HG03135 (cell line): ENCODE data around the gene PCYT2.

ENCODE experiments used
- ATAC-seq: cut with Tn5 transposase; IDR thresholded peaks from one replicate; pipeline ENCODE4 v1.9.1; 2021; ENCODE audit warnings: mild to moderate bottlenecking, moderate library complexity; ENCODE audit not compliant: unreplicated experiment

Gene PCYT2

GRCh38 chr17:81914103-81914850 lies 3.1 kb upstream of the PCYT2 start:
- ATAC-seq, result no peak

DNA sequence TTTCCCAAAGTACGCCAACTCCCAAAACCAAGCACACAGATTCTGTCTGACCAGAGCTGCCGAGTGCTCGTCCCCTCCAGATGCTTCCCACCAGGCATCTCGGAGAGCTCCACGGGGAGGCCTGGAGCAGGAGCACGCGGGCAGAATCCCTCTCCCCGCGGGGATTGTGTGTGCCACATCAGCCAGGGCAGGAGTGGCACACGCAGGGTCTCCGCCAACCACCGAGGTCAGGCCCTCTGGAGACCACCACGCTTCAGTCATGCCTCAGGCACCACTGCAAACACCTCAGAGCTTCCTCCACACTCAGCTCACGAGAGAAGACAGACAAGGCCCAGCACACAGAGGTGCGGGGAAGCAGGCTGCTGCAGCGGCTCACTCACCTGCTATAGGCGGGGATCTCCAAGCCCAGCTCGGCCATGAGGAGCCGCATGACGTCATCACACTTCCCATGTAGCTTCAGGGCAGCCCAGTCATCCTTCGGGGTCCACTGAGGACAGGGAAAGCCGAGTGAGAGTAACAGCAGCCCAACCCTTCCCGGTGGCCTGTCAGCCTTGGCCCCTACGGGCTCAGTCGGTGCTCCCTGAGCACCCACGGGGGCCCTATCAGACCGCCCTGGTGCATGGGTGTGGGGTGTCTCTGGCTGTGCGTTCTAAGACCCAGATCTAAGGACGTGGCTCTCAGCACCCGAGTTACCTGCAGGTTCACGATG lies 2.3 kb upstream of the PCYT2 start:
- ATAC-seq, result no peak

DNA sequence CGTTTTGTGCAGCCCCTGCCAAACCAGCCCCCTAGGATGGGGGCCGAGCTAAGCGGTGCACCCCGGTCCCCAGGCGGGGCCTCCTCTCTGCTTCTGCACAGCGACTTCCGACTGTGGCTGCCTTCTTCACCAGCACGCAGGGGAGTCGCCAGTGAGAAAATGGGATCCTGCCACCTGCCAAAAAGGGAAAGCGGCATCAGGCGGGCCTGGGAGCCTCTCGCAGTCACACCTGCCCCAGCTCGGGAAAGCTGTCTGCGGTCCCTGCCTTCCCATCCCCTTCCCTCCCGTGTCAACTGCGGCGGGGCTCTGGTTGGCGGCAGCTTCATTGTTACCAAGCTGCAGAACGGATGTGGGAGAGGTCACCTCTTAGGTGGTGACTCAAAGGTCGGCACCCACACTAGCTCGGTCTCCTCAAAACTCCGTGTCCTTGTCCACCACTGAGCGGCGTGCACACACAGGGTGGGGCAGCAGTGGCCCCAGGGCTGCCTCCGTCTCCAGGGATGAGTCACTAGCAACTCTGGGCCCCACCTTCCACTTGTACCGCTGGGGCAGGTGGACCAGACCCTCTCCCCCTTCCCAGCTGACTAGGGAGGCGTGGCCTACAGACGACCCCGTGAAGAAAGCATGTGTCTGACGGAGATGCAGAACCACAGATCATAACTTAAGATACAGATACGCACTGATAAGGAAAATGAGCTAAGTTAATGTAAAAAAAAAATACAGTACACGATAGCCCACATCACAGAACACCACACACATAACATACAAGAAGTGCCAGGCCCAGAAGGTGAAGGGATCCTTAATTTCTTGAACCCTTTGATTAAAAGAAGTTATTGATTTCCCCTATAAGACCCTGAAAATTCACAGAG lies 1.5 kb upstream of the PCYT2 start:
- ATAC-seq, result no peak

DNA sequence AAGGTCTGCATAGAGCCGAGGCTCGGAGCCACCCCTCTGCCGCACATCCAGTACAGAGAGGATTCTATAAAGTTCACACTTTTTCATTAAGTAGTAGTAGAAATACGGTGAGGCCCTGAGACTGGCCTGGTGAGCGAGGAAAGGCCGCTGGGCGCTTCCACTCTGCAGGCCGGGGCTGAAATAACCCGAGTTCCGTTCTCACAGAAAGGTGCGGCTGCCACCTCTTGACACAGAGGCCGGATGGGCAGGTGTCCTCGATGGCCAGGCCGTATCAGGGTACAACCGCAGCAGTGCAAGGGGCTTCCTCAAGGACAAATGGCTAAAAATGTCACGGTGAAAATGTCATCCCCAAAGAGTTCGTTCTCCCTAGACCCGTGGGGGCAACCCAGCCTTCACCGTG lies 770 bp upstream of the PCYT2 start:
- no peak for ATAC-seq

- ATAC-seq, result peak; percentile 13
These were observed 341 bp downstream of the PCYT2 start for GRCh38 chr17:81910840-81911276.

- ATAC-seq, result no peak
These were observed 996 bp downstream of the PCYT2 start for GRCh38 chr17:81909966-81910839.

- no peak for ATAC-seq
These were observed 2.0 kb downstream of the PCYT2 start for GRCh38 chr17:81909231-81909630.

DNA sequence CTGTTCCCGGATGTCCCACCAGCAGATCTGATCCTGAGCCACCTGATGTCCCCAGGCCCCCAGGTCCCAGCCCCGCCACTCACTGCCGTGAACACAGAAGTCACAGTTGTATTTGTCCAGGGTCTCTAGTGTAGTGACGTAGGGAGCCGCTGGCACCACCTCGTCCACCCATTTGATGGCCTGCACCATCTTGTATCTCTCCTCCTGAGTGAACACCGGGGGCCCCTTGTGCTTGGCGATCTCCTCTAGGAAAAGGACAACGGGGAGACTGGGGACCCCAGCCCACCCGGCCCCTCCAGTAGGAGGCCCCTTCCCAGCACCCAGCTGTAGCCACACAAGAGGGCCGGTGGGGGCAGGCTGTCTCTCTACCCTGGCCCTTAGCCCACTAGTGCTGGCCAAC lies 2.4 kb downstream of the PCYT2 start:
- no peak for ATAC-seq

GRCh38 chr17:81907219-81908145 lies 3.7 kb downstream of the PCYT2 start:
- no peak for ATAC-seq

GRCh38 chr17:81906476-81907218 lies 4.6 kb downstream of the PCYT2 start:
- ATAC-seq, result no peak

GRCh38 chr17:81905993-81906392 lies 5.2 kb downstream of the PCYT2 start:
- ATAC-seq, result no peak

DNA sequence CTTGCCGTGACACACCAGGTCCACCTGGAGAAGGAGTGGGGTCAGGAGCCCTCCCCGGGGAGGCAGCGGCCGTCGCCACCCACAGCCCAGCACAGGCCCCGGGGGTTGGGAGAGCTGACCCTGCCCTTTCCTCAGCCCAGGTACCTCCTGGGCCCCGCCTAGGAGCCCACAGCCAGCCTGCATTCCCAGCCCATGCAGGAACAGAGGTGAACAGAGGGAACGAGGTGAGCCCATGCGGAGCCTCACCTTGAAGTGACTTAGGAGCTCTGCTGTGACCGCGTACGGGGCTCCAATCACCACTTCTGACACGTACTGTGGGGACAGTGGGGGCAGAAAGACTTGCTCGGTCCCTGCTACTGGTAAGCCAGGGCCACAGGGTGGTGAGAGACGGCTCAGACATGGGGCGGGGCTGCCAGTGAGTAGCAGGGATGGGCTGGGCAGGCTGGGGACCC lies 5.7 kb downstream of the PCYT2 start:
- ATAC-seq, result no peak

- ATAC-seq, result no peak
These were observed 6.4 kb downstream of the PCYT2 start for GRCh38 chr17:81904600-81905423.

DNA sequence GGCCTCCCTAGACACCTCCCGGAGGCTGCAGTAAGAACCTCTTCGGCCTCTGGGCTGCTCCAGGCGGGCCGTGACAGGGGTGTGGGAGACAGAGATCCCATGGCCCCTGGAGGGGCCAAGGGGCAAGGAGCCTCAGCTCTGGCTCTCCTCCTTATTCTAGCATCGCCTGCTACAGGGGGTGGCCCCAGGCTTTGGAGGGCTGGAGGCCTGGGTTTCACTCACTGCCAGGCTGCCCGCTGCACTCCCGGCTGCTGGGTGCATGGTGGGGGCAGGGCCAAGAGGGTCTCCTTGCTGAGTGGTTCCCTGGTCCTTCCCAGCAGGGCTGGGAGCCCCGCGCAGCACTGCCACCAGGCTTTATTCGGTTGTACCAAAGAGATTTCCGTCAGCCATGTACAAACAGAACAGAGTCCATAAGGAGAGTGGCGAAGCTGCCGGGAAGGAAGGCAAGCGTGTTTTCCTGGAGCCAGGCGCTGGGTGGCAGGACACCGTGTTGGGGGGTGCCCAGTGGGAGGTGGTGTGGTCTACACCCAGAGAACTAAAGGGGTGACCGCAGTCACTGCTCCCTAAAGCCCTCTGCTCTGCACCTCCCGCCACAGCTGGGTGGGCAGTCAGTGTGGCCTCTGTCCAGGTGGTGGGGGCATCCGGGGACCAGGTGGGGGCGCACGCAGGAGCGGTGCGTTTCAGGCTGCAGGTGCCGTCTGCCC lies 7.2 kb downstream of the PCYT2 start:
- no peak for ATAC-seq

- no peak for ATAC-seq
These were observed 7.8 kb downstream of the PCYT2 start for GRCh38 chr17:81903415-81903831.

DNA sequence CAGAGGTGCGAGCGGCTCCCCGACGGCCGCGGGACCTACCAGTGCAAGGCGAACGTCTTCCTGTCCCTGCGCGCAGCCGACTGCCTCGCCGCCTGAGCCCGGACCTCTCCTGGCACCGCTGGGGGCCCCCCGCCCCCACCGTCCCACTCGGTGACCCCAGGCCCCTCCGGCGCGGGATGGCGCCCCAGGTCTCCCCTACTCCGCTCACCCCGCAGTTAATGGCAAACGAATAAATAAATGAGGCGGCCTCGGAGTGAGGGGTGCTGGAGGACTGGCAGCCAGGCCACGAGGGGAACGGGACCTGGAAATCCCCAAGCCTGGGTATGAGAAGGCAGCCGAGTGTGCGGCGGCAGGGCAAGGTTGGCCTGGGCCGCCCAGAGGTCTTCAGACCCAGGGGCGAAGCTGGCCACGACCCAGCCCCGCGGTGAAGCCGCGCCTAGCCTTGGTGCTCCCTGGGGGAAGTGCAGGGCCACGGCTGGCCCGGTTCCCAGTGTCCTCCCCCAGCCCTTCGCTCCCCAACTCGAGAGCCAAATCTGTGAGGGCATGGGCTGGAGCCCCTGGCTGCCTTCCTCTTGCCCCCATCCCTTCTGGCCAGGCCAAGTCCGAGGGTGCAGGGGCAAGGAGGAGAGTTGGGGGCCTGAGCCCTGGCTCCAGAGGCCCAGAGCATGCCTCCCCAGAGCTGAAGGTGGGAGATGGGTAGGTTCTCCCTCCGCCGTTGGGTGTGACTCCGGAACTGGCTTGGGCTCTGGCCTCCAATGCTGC lies 8.4 kb downstream of the PCYT2 start:
- no peak for ATAC-seq
